Activated CD4-positive, alpha-beta T cell treated with anti-CD3 and anti-CD28 coated beads, Interleukin-2, amount 10 ng/mL, durations not matched to agents 7 days and 5 days (primary cell): ENCODE results near the gene SH3BP5. TPM values are rescaled to one million over a fixed set of nuclear protein-coding genes. Genes with fewer than 3 reads are reported as not detected.
A peak's percentile ranks its signal among the peaks of the same experiment; 100 is the strongest.
"Not testable (repeated sequence)": the region's sequence is repeated elsewhere in the genome, so short reads cannot be mapped to it uniquely, and the experiment has no call there.

ENCODE experiments used
- CTCF ChIA-PET: fragments of 350-600 bp; sonication (Branson Sonifier 250); formaldehyde crosslinking; loops from one replicate; lab custom pipeline; 2021; ENCODE audit warnings: antibody characterized with exemption; lab: Charles Lee
- POLR2A ChIA-PET: fragments of 350-600 bp; sonication (Branson Sonifier 250); formaldehyde crosslinking; loops from one replicate; lab custom pipeline; 2021; ENCODE audit warnings: antibody characterized with exemption; lab: Charles Lee
- DNase-seq: peaks from one replicate; pipeline ENCODE4 v3.0.0-alpha.2; 2020
- H3K27ac Mint-ChIP-seq: one replicate; pipeline ENCODE4 v1.8.0; 2021; ENCODE audit warnings: mild to moderate bottlenecking, moderate library complexity, mixed read lengths
- H3K27me3 Mint-ChIP-seq: one replicate; pipeline ENCODE4 v1.8.0; 2021; ENCODE audit warnings: mixed read lengths
- H3K36me3 Mint-ChIP-seq: one replicate; pipeline ENCODE4 v1.8.0; 2021; ENCODE audit warnings: low read depth, mixed read lengths
- H3K4me1 Mint-ChIP-seq: one replicate; pipeline ENCODE4 v1.8.0; 2021; ENCODE audit warnings: mixed read lengths
- H3K4me3 Mint-ChIP-seq: one replicate; pipeline ENCODE4 v1.8.0; 2021; ENCODE audit warnings: mild to moderate bottlenecking, moderate library complexity, mixed read lengths
- H3K9me3 Mint-ChIP-seq: one replicate; pipeline ENCODE4 v1.8.0; 2021; ENCODE audit warnings: mixed read lengths
- total RNA-seq, 2 experiments: library from RNA; stranded (reverse); gene quantifications; one replicate each; pipeline ENCODE4 v1.2.3, GENCODE V29; 2021

The SH3BP5 gene
- total RNA-seq = 10 to 100 TPM; 33.8 to 38.2 TPM

GRCh38 chr3:15332405-15333098 is at the start of gene SH3BP5:
Gene SH3BP5 (minus strand): TSS chr3:15332586. CDS start chr3:15332408, 178 bp downstream.
- CTCF ChIA-PET = interaction anchor here (0.6 to 6.4 kb wide), 18 partner anchors 9 to 133 kb away, joined by 3 to 60 read pairs (median 5); partner anchors contain the start of gene CAPN7
- DNase-seq = peak; percentile 71
- Mint-ChIP-seq H3K36me3 (peaks cover 31% of the 10 kb centered on the region), H3K4me1 (peaks cover 57% of the 10 kb centered on the region), H3K4me3 (peak within 1 kb of the TSS; percentile 80), H3K9me3 (no peaks in the 10 kb centered on the region), H3K27me3 (peaks cover 6% of the 10 kb centered on the region), H3K27ac (peak within 1 kb of the TSS; percentile 85)
- POLR2A ChIA-PET = no interaction called here

- H3K36me3 Mint-ChIP-seq = peaks cover 1% of the 10 kb centered on the region
- peaks cover 6% of the 10 kb centered on the region for H3K9me3 Mint-ChIP-seq
- ChIA-PET CTCF (interaction anchor here (0.7 to 0.8 kb wide), 3 partner anchors 9 to 172 kb away, joined by 3 to 5 read pairs (median 4); no protein-coding TSS in a partner anchor), POLR2A (no interaction called here)
- H3K27ac Mint-ChIP-seq = no peak overlapping the region
- peaks cover 16% of the 10 kb centered on the region for H3K4me1 Mint-ChIP-seq
- no peaks in the 10 kb centered on the region for H3K27me3 Mint-ChIP-seq
- DNase-seq = no peak
- H3K4me3 Mint-ChIP-seq = no peak overlapping the region
Observed at GRCh38 chr3:15380980-15381890, 48.8 kb upstream of the SH3BP5 start.

GRCh38 chr3:15377961-15378791 is 45.8 kb upstream of the SH3BP5 start:
- peaks cover 8% of the 10 kb centered on the region for H3K4me1 Mint-ChIP-seq
- peak; percentile 98 for DNase-seq
- ChIA-PET CTCF (interaction anchor here (0.6 to 2.5 kb wide), 5 partner anchors 33 to 111 kb away, joined by 3 to 18 read pairs (median 4); no protein-coding TSS in a partner anchor), POLR2A (no interaction called here)
- no peaks in the 10 kb centered on the region for H3K27me3 Mint-ChIP-seq
- H3K4me3 Mint-ChIP-seq = no peak overlapping the region
- H3K36me3 Mint-ChIP-seq = no peaks in the 10 kb centered on the region
- H3K9me3 Mint-ChIP-seq = no peaks in the 10 kb centered on the region
- peak overlapping the region; percentile 86 for H3K27ac Mint-ChIP-seq

- DNase-seq = no peak
- ChIA-PET POLR2A (no interaction called here), CTCF (interaction anchor here (1.4 kb wide), 1 partner anchor 56 kb away, joined by 3 read pairs; no protein-coding TSS in a partner anchor)
- no peak overlapping the region for H3K4me3 Mint-ChIP-seq
- H3K9me3 Mint-ChIP-seq = no peaks in the 10 kb centered on the region
- H3K27ac Mint-ChIP-seq = no peak overlapping the region
- H3K4me1 Mint-ChIP-seq = peaks cover 8% of the 10 kb centered on the region
- H3K36me3 Mint-ChIP-seq = no peaks in the 10 kb centered on the region
- no peaks in the 10 kb centered on the region for H3K27me3 Mint-ChIP-seq
Observed at GRCh38 chr3:15375461-15376000, 43.1 kb upstream of the SH3BP5 start.

GRCh38 chr3:15372918-15373317 is 40.5 kb upstream of the SH3BP5 start:
- no peak overlapping the region for H3K4me3 Mint-ChIP-seq
- H3K36me3 Mint-ChIP-seq = no peaks in the 10 kb centered on the region
- ChIA-PET CTCF (interaction anchor here (1.0 to 1.8 kb wide), 3 partner anchors 8 to 105 kb away, joined by 3 to 6 read pairs (median 4); no protein-coding TSS in a partner anchor), POLR2A (no interaction called here)
- H3K4me1 Mint-ChIP-seq = peaks cover 5% of the 10 kb centered on the region
- H3K27me3 Mint-ChIP-seq = peaks cover 4% of the 10 kb centered on the region
- no peak for DNase-seq
- peak overlapping the region; percentile 22 for H3K27ac Mint-ChIP-seq
- H3K9me3 Mint-ChIP-seq = no peaks in the 10 kb centered on the region

GRCh38 chr3:15368561-15369135 is 36.3 kb upstream of the SH3BP5 start:
- Mint-ChIP-seq H3K27me3 (peaks cover 7% of the 10 kb centered on the region), H3K36me3 (no peaks in the 10 kb centered on the region), H3K4me1 (peaks cover 17% of the 10 kb centered on the region), H3K27ac (no peak overlapping the region), H3K9me3 (no peaks in the 10 kb centered on the region), H3K4me3 (no peak overlapping the region)
- POLR2A ChIA-PET = no interaction called here
- CTCF ChIA-PET = interaction anchor here (0.9 to 1.5 kb wide), 2 partner anchors 101 to 250 kb away, joined by 3 to 7 read pairs; no protein-coding TSS in a partner anchor
- DNase-seq = no peak

GRCh38 chr3:15367059-15367458 is 34.7 kb upstream of the SH3BP5 start:
- Mint-ChIP-seq H3K4me3 (no peak overlapping the region), H3K27me3 (peaks cover 7% of the 10 kb centered on the region), H3K36me3 (no peaks in the 10 kb centered on the region), H3K4me1 (peaks cover 26% of the 10 kb centered on the region), H3K9me3 (no peaks in the 10 kb centered on the region), H3K27ac (no peak overlapping the region)
- CTCF ChIA-PET = interaction anchor here (0.5 to 1.7 kb wide), 4 partner anchors 12 to 200 kb away, joined by 3 to 6 read pairs (median 4); no protein-coding TSS in a partner anchor
- POLR2A ChIA-PET = interaction anchor here (0.6 kb wide), 1 partner anchor 1189 kb away, joined by 3 read pairs; no protein-coding TSS in a partner anchor
- no peak for DNase-seq

- H3K4me1 Mint-ChIP-seq = peaks cover 46% of the 10 kb centered on the region
- POLR2A ChIA-PET, H3K4me3 Mint-ChIP-seq, H3K9me3 Mint-ChIP-seq, DNase-seq, H3K27me3 Mint-ChIP-seq, H3K27ac Mint-ChIP-seq, H3K36me3 Mint-ChIP-seq: not testable (repeated sequence)
- CTCF ChIA-PET = interaction anchor here (1.0 to 1.1 kb wide), 2 partner anchors 53 to 109 kb away, joined by 3 read pairs; no protein-coding TSS in a partner anchor
Observed at GRCh38 chr3:15364078-15364477, 31.7 kb upstream of the SH3BP5 start.

- Mint-ChIP-seq H3K27me3 (no peaks in the 10 kb centered on the region), H3K4me3 (peak overlapping the region; percentile 10), H3K36me3 (peaks cover under 1% of the 10 kb centered on the region), H3K9me3 (no peaks in the 10 kb centered on the region), H3K4me1 (peaks cover 50% of the 10 kb centered on the region), H3K27ac (peak overlapping the region; percentile 82)
- peak; percentile 31 for DNase-seq
- POLR2A ChIA-PET = no interaction called here
- CTCF ChIA-PET = interaction anchor here (0.6 to 2.0 kb wide), 11 partner anchors 9 to 376 kb away, joined by 3 to 10 read pairs (median 4); no protein-coding TSS in a partner anchor
Observed at GRCh38 chr3:15361494-15362214, 29.3 kb upstream of the SH3BP5 start.

- DNase-seq = no peak
- Mint-ChIP-seq H3K36me3 (peaks cover 6% of the 10 kb centered on the region), H3K4me1 (peaks cover 53% of the 10 kb centered on the region), H3K4me3 (peak overlapping the region; percentile 10), H3K9me3 (no peaks in the 10 kb centered on the region), H3K27me3 (no peaks in the 10 kb centered on the region), H3K27ac (peak overlapping the region; percentile 52)
- POLR2A ChIA-PET = no interaction called here
- CTCF ChIA-PET = interaction anchor here (0.6 to 2.0 kb wide), 10 partner anchors 9 to 375 kb away, joined by 3 to 10 read pairs (median 4); no protein-coding TSS in a partner anchor
Observed at GRCh38 chr3:15360788-15361493, 28.6 kb upstream of the SH3BP5 start.
